Endothelial cell of coronary artery (primary cell): ENCODE measurements around the gene DEPDC7. TPM values are rescaled to one million over a fixed set of nuclear protein-coding genes. Genes with fewer than 3 reads are reported as not detected.

Source experiments
- total RNA-seq: library from RNA; depleted of rRNA; stranded (reverse); fragments of >200 nt; gene quantifications from 2 replicates; pipeline ENCODE4 v1.2.3, GENCODE V29; 2014

DEPDC7 gene
- 0.18 and 0.56 TPM in 2 replicates for total RNA-seq

GRCh38 chr11:33015621-33016551 lies at the start of gene DEPDC7:
Gene DEPDC7, plus strand, starts transcription at chr11:33015878. Its CDS starts 78 bp downstream, at chr11:33015956.

DNA sequence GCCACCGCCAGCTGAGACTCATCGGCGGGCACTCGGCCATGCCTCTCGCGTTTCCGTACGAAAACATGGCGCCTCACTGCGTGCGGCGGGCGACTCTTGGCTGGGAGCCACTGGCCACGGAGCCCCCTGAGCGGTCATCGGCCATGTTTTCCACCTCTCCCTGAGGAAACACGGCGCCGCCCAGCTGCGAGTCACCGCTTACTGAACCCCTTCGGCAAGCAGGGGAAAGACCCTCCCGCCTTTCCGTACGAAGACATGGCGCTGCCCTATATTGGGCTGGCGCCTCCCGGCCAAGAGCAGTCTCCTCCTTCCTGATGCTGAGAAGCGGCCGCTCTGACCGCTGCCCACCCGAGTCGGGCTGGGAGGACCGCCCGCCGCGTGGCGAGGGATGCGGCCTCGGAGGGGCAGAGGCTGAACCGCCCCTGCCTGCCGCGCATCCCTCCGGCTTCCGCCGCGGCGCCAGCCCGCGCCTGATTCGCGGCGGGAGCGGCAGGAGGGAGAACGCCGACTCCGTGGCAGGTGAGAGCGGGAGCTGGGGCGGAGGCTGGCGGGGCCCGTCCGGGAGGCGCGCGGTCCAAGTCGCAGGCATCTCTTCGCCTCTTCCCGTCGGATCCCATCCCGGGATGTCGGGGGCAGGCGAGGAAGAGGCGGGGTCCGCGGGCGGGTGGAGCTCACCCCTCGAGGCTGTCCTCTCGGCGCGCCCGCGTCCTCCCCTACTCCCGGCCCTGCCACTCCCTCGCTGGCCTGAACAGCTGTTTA lies 23.8 kb downstream of the DEPDC7 start, which contains the start of gene TCP11L1:
TCP11L1 (plus strand) TSS at position 299 of the 759 bp plus-strand sequence. CDS start 4,202 bp downstream, outside the sequence.

Other genes starting within 250 kb of the DEPDC7 start
- not detected in 2 replicates for gene CCDC73, start 221.2 kb upstream of the DEPDC7 start, total RNA-seq
- gene PRRG4, start 186.0 kb upstream of the DEPDC7 start, total RNA-seq = 0.09 TPM in 1 of 2 replicates, not detected in the other
- gene QSER1, start 123.1 kb upstream of the DEPDC7 start, total RNA-seq = 13.0 and 17.6 TPM in 2 replicates
- gene TCP11L1, start 23.7 kb downstream of the DEPDC7 start, total RNA-seq = 10.0 and 14.1 TPM in 2 replicates
- 29.6 and 31.3 TPM in 2 replicates for gene CSTF3, start 145.6 kb downstream of the DEPDC7 start, total RNA-seq
- 48.0 and 68.1 TPM in 2 replicates for gene HIPK3, start 241.5 kb downstream of the DEPDC7 start, total RNA-seq